HG03159 (cell line): ENCODE data around the gene GDAP1L1.

Experiments
- ATAC-seq: cut with Tn5 transposase; IDR thresholded peaks from one replicate; pipeline ENCODE4 v1.9.1; 2021; ENCODE audit warnings: mild to moderate bottlenecking, moderate library complexity; ENCODE audit not compliant: unreplicated experiment

Gene GDAP1L1

GRCh38 chr20:44251284-44251683 is 4.2 kb downstream of the GDAP1L1 start:
- no peak for ATAC-seq

- no peak for ATAC-seq
Observed at GRCh38 chr20:44253528-44253927, 6.4 kb downstream of the GDAP1L1 start.

- ATAC-seq: no peak
Observed at GRCh38 chr20:44254073-44254472, 7.0 kb downstream of the GDAP1L1 start.

GRCh38 chr20:44255942-44256341 is 8.8 kb downstream of the GDAP1L1 start:
- no peak for ATAC-seq

- ATAC-seq: no peak
Observed at GRCh38 chr20:44256961-44257360, 9.9 kb downstream of the GDAP1L1 start.

- ATAC-seq: no peak
Observed at GRCh38 chr20:44258226-44258890, 11.2 kb downstream of the GDAP1L1 start.

- no peak for ATAC-seq
Observed at GRCh38 chr20:44264287-44264686, 17.2 kb downstream of the GDAP1L1 start.

GRCh38 chr20:44268802-44269201 is 21.7 kb downstream of the GDAP1L1 start:
- ATAC-seq: no peak

GRCh38 chr20:44271915-44272663 is 25.0 kb downstream of the GDAP1L1 start:
- ATAC-seq: no peak

GRCh38 chr20:44273231-44274215 is 26.4 kb downstream of the GDAP1L1 start:
- ATAC-seq: no peak

GRCh38 chr20:44274303-44275017 is 27.4 kb downstream of the GDAP1L1 start:
- no peak for ATAC-seq

- ATAC-seq: no peak
Observed at GRCh38 chr20:44279228-44279627, 32.1 kb downstream of the GDAP1L1 start.

GRCh38 chr20:44280387-44280786 is 33.3 kb downstream of the GDAP1L1 start:
- no peak for ATAC-seq

GRCh38 chr20:44282192-44282591 is 35.1 kb downstream of the GDAP1L1 start:
- ATAC-seq: no peak

GRCh38 chr20:44284032-44284431 is 36.9 kb downstream of the GDAP1L1 start:
- ATAC-seq: no peak

- no peak for ATAC-seq
Observed at GRCh38 chr20:44287272-44288097, 40.4 kb downstream of the GDAP1L1 start.

- ATAC-seq: no peak
Observed at GRCh38 chr20:44288252-44288651, 41.1 kb downstream of the GDAP1L1 start.

GRCh38 chr20:44291754-44292153 is 44.6 kb downstream of the GDAP1L1 start:
- ATAC-seq: no peak

GRCh38 chr20:44296011-44296410 is 48.9 kb downstream of the GDAP1L1 start:
- ATAC-seq: no peak

GRCh38 chr20:44297721-44298120 is 50.6 kb downstream of the GDAP1L1 start:
- ATAC-seq: no peak
